ENCODE results near the gene DYDC2.

Gene DYDC2

DNA sequence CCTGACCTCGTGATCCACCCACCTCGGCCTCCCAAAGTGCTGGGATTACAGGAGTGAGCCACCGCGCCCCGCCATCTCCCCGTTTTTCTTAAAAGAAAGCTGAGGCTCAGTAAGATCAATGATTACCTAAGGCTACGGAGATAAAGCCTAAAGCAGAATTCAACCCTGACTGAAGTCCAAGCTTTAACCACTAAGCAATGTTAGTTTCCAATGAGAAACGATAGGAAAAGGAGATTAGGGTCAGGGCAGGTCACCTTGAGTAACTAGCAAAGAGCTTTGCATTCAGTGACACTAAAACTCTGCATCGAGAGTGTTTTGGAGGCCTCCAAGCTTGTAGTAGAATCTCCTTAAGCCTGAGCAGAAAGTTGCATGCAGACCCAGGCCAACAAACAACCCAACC is 34.2 kb downstream of the DYDC2 start:
- FAIRE-seq: no peak

DNA sequence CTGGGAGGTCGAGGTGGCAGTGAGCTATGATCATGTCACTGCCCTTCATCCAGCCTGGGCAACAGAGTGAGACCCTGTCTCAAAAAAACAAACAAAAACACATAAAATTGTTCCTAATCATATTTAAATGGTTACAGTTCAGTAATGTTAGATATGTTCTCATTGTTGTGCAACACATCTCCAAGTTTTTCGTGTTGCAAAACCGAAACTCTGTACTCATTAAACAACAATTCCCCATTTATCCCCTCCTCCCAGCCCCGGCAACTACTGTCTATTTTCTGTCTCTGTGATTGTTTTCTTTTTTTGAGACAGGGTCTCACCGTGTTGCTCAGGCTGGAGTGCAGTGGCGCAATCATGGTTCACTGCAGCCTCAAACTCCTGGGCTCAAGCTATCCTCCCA is 35.7 kb downstream of the DYDC2 start:
- DNase-seq (ENCODE audit: insufficient read length, low spot score) (no peak), FAIRE-seq (no peak)
- no peak for TF ChIP-seq POLR2AphosphoS5 (IDR thresholded peaks at IDR 0.05; ENCODE audit: low read depth, low read length)
- TF ChIP-seq POLR2A (IDR thresholded peaks at IDR 0.05; ENCODE audit: low read depth, low read length): no peak
- no peak for TF ChIP-seq SPI1 (IDR thresholded peaks at IDR 0.05; ENCODE audit: low read depth, low read length)
- no peak for TF ChIP-seq TAF1 (IDR thresholded peaks at IDR 0.05; ENCODE audit: low read depth, low read length)
- TF ChIP-seq PAX5 (IDR thresholded peaks at IDR 0.05; ENCODE audit: insufficient read depth, low read length, severe bottlenecking): no peak
- no peak for TF ChIP-seq POU2F2 (IDR thresholded peaks at IDR 0.05; ENCODE audit: low read depth, low read length)

More for the DNA sequence above, 34.2 kb downstream of the DYDC2 start:
- DNase-seq (ENCODE audit: insufficient read length, low spot score): no peak
- TF ChIP-seq SPI1 (IDR thresholded peaks at IDR 0.05; ENCODE audit: low read depth, low read length) (no peak), POLR2AphosphoS5 (IDR thresholded peaks at IDR 0.05; ENCODE audit: low read depth, low read length) (no peak), POU2F2 (IDR thresholded peaks at IDR 0.05; ENCODE audit: low read depth, low read length) (no peak), PAX5 (IDR thresholded peaks at IDR 0.05; ENCODE audit: insufficient read depth, low read length, severe bottlenecking) (no peak)

DNA sequence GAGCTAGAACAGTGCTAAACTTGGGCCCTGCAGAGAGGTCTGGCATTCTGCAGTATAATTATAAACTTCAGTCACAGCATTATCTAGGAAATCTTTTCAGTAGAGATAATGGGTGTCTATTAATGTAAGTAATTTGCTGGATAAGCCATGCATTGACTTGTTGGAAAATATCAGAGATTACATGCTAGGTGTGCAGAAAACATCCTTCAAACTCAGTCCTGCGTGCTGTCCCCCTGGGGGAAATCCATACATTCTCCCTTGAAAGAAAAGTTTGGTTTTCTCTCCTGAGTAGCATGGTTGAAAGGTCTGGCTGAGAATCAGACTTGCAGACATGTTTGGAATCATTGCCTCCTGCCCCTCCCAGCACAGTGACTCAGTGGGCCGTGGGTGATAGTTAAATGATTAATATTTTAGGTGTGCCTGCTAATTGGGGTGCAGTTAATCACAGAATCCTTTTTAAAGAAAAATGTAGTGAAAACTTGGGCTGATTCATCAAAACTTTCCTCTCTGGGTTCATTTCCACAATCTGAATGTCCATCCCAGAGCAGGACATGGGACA is 37.9 kb downstream of the DYDC2 start:
- no peak for FAIRE-seq
- no peak for TF ChIP-seq POLR2A (IDR thresholded peaks at IDR 0.05; ENCODE audit: low read depth, low read length)
- no peak for TF ChIP-seq POLR2AphosphoS5 (IDR thresholded peaks at IDR 0.05; ENCODE audit: low read depth, low read length)
- TF ChIP-seq SPI1 (IDR thresholded peaks at IDR 0.05; ENCODE audit: low read depth, low read length): no peak
- TF ChIP-seq PAX5 (IDR thresholded peaks at IDR 0.05; ENCODE audit: insufficient read depth, low read length, severe bottlenecking): no peak
- TF ChIP-seq TAF1 (IDR thresholded peaks at IDR 0.05; ENCODE audit: low read depth, low read length): no peak
- TF ChIP-seq POU2F2 (IDR thresholded peaks at IDR 0.05; ENCODE audit: low read depth, low read length): no peak

DNA sequence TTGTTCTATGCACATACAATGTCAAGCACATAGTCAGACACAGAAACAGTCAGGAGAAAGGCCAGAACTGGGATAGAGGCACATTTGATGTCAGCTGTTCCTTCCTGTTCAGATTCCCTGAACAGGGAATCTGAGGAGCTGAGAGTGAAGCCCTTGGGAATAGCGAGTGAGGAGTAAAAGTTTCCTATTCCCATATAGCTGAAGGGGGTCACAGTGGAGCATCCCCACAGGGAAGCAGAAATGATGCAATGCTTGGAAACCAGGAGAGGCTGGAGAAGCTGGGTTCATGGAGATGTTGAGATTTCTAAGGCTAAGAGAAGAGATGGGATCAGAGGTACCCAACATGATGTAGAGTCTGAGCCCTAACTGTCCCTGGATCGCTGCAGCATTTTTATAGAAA is 40.4 kb downstream of the DYDC2 start:
- FAIRE-seq (no peak), DNase-seq (ENCODE audit: insufficient read length, low spot score) (no peak)
- TF ChIP-seq POLR2A (IDR thresholded peaks at IDR 0.05; ENCODE audit: low read depth, low read length): no peak

More for the DNA sequence above, 37.9 kb downstream of the DYDC2 start:
- no peak for DNase-seq (ENCODE audit: insufficient read length, low spot score)

DNA sequence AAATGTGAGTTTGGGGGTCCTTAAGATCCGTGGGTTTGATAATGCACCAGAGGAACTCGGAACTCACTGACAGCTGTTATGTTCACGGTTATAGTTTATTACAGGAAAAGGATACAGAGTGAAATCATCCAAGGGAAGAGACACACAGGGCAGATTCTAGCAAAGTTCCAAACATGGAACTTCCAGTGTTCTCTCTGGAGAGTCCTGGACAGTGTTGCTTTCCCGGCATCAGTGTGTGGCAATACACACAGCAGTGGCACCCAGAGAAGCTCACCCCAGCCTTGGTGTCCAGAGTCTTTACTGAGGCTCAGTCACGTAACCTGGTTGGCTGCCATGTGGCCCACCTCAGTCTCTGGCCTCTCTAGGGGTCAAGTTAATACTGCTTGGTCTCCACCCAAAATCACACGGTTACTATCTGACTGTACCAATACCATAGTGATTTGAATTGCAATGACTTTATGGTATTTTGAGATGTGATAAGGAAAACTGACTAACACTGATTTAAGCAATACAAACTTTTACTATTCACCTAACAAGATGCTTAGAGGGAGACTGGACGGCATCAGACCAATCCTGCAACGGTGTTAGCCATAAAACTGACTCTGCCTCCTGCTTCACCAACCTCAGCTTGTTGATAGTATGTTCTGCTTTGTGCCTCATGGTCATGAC is 43.7 kb downstream of the DYDC2 start:
- DNase-seq (ENCODE audit: insufficient read length, low spot score) (no peak), FAIRE-seq (no peak)
- TF ChIP-seq POLR2AphosphoS5 (IDR thresholded peaks at IDR 0.05; ENCODE audit: low read depth, low read length): no peak

DNA sequence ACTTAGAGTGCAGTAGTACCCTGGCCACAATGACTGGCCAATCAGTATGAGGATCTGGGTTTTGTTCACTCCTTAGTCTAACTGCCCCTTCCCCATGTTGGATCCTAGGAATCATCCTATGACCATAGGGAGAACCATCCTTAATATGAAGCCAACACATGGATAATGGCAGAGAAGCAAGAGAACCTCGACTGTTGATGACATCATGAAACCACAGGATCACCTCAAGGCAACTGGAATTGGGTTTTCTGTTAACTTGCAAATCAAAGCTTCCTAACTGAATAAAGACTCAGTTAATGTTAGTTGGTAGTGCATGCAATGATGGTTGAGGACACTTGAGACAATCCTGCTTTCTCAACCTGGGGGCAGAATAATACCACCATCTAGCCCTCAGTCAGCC is 48.5 kb downstream of the DYDC2 start:
- no peak for FAIRE-seq

DNA sequence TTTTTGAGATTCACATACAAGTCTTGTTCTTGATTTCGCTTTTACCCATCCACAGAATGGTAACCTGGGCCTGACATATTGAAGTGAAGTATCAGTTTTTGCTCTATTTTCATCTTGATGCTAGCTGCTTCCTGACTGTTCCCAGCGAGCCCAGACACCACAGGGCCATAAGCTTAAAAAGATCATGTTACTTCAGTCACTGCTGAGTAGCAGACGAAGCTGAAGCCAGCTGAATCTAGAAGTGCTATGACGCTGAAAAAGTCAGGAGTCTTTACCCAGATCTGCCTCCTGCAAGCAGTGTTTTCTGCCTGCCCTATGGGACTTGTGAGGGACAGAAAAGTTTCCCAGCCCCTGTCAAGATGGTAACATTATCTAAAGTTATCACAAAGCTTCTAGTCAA is 49.0 kb downstream of the DYDC2 start:
- TF ChIP-seq POLR2A (IDR thresholded peaks at IDR 0.05; ENCODE audit: low read depth, low read length) (no peak), PAX5 (IDR thresholded peaks at IDR 0.05; ENCODE audit: insufficient read depth, low read length, severe bottlenecking) (no peak), SPI1 (IDR thresholded peaks at IDR 0.05; ENCODE audit: low read depth, low read length) (no peak), POLR2AphosphoS5 (IDR thresholded peaks at IDR 0.05; ENCODE audit: low read depth, low read length) (no peak), TAF1 (IDR thresholded peaks at IDR 0.05; ENCODE audit: low read depth, low read length) (no peak), POU2F2 (IDR thresholded peaks at IDR 0.05; ENCODE audit: low read depth, low read length) (no peak)
- DNase-seq (ENCODE audit: insufficient read length, low spot score) (no peak), FAIRE-seq (no peak)

More for the DNA sequence above, 48.5 kb downstream of the DYDC2 start:
- no peak for DNase-seq (ENCODE audit: insufficient read length, low spot score)
- no peak for TF ChIP-seq SPI1 (IDR thresholded peaks at IDR 0.05; ENCODE audit: low read depth, low read length)
- no peak for TF ChIP-seq PAX5 (IDR thresholded peaks at IDR 0.05; ENCODE audit: insufficient read depth, low read length, severe bottlenecking)
- no peak for TF ChIP-seq TAF1 (IDR thresholded peaks at IDR 0.05; ENCODE audit: low read depth, low read length)
- no peak for TF ChIP-seq POLR2A (IDR thresholded peaks at IDR 0.05; ENCODE audit: low read depth, low read length)
- no peak for TF ChIP-seq POLR2AphosphoS5 (IDR thresholded peaks at IDR 0.05; ENCODE audit: low read depth, low read length)
- TF ChIP-seq POU2F2 (IDR thresholded peaks at IDR 0.05; ENCODE audit: low read depth, low read length): no peak

DNA sequence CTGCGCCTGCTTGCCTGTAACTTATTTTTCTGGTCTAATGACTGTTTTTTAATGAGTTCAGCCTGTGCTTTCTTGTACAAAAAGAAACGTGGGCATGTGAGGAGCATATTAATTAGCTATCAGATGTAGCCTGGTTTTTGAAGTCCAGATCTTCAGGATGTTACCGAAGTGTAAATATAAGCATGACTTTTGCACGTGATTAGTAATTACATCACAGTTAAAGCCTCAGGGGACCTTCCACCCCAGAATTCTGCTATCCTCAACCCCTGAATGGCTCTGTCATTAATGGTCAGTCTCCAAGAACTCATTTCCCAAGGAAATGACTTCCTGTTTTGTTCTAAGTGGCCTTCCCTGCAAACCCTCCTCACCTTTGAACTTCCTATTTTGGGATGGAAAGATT is 49.6 kb downstream of the DYDC2 start:
- TF ChIP-seq SPI1 (IDR thresholded peaks at IDR 0.05; ENCODE audit: low read depth, low read length): no peak
- TF ChIP-seq POLR2A (IDR thresholded peaks at IDR 0.05; ENCODE audit: low read depth, low read length): no peak
- no peak for TF ChIP-seq POLR2AphosphoS5 (IDR thresholded peaks at IDR 0.05; ENCODE audit: low read depth, low read length)
- TF ChIP-seq POU2F2 (IDR thresholded peaks at IDR 0.05; ENCODE audit: low read depth, low read length): no peak
- no peak for TF ChIP-seq PAX5 (IDR thresholded peaks at IDR 0.05; ENCODE audit: insufficient read depth, low read length, severe bottlenecking)
- TF ChIP-seq TAF1 (IDR thresholded peaks at IDR 0.05; ENCODE audit: low read depth, low read length): no peak
- FAIRE-seq (no peak), DNase-seq (ENCODE audit: insufficient read length, low spot score) (no peak)

DNA sequence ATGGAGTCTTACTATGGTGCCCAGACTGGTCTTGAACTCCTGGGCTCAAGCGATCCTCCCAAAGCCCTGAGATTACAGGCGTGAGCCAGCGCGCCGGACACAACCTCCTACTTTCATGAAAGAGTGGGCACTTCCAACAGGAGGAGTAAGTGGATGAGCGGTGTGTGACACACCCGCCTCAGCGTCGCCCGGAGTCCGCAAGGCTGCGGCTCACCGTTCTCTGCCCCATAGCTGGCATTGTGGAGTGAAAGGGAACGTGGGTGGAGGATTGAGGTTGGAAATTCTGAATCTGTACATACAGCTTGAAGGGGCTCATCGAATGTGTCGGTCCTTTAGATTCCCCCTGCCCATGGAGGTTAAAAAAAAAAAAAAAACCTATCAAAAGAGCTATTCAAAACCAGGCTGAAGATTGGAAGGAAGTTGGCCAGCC is 51.2 kb downstream of the DYDC2 start:
- DNase-seq (ENCODE audit: insufficient read length, low spot score) (peak; percentile 25), FAIRE-seq (peak; percentile 68)
- TF ChIP-seq TAF1 (IDR thresholded peaks at IDR 0.05; ENCODE audit: low read depth, low read length): no peak
- no peak for TF ChIP-seq POLR2A (IDR thresholded peaks at IDR 0.05; ENCODE audit: low read depth, low read length)
- no peak for TF ChIP-seq PAX5 (IDR thresholded peaks at IDR 0.05; ENCODE audit: insufficient read depth, low read length, severe bottlenecking)
- TF ChIP-seq POLR2AphosphoS5 (IDR thresholded peaks at IDR 0.05; ENCODE audit: low read depth, low read length): no peak
- no peak for TF ChIP-seq SPI1 (IDR thresholded peaks at IDR 0.05; ENCODE audit: low read depth, low read length)
- no peak for TF ChIP-seq POU2F2 (IDR thresholded peaks at IDR 0.05; ENCODE audit: low read depth, low read length)
